A673 (cell line): ENCODE measurements around the gene SLC11A1. TPM values are rescaled to one million over a fixed set of nuclear protein-coding genes. Genes with fewer than 3 reads are reported as not detected.
A peak's percentile ranks its signal among the peaks of the same experiment; 100 is the strongest.

ENCODE experiments used
- BruUV-seq: library from RNA; stranded (reverse); fragments of 400-500 nt; replicated peaks from 2 replicates; lab custom pipeline; 2021; lab: Mats Ljungman, UMichigan
- CTCF ChIA-PET: fragments of 300-600 bp; sonication (Branson Sonifier 250); formaldehyde crosslinking; loops from one replicate; lab custom pipeline; 2022; ENCODE audit warnings: antibody characterized with exemption; lab: Charles Lee
- POLR2A ChIA-PET: fragments of 300-600 bp; sonication (Branson Sonifier 250); formaldehyde crosslinking; loops from one replicate; lab custom pipeline; 2022; ENCODE audit warnings: antibody characterized with exemption; ENCODE audit not compliant: low non-redundant PET; lab: Charles Lee
- DNase-seq: peaks from one replicate; pipeline ENCODE4 v3.0.0-alpha.2; 2015; ENCODE audit warnings: low spot score
- H3K27ac ChIP-seq: fragments of 200-600 bp; sonication (generic); 2 replicates; pipeline ENCODE4 v1.5.1; 2016; ENCODE audit warnings: mixed run types, low read depth, mild to moderate bottlenecking, mixed read lengths, antibody characterized with exemption, low read length; ENCODE audit not compliant: poor library complexity, severe bottlenecking
- H3K27me3 ChIP-seq: fragments of 200-600 bp; sonication (generic); replicated peaks from 2 replicates; pipeline ENCODE4 v1.6.1; 2017; ENCODE audit warnings: mixed run types, low read depth, mild to moderate bottlenecking, mixed read lengths, antibody characterized with exemption, low read length; ENCODE audit not compliant: insufficient read depth, poor library complexity
- H3K36me3 ChIP-seq: fragments of 200-600 bp; sonication (generic); 2 replicates; pipeline ENCODE4 v1.6.1; 2016; ENCODE audit warnings: mixed run types, mild to moderate bottlenecking, mixed read lengths, antibody characterized with exemption, low read length; ENCODE audit not compliant: insufficient read depth, poor library complexity, severe bottlenecking
- H3K4me1 ChIP-seq: fragments of 200-600 bp; sonication (generic); 2 replicates; pipeline ENCODE4 v1.6.1; 2017; ENCODE audit warnings: mixed run types, mild to moderate bottlenecking, mixed read lengths, antibody characterized with exemption, low read length; ENCODE audit not compliant: insufficient read depth, poor library complexity, severe bottlenecking
- H3K4me3 ChIP-seq: fragments of 200-600 bp; sonication (generic); 2 replicates; pipeline ENCODE4 v1.5.1; 2016; ENCODE audit warnings: low read depth, mixed run types, mild to moderate bottlenecking, mixed read lengths, low read length; ENCODE audit not compliant: poor library complexity, severe bottlenecking
- H3K9me3 ChIP-seq: fragments of 200-600 bp; sonication (generic); 2 replicates; pipeline ENCODE4 v1.6.1; 2016; ENCODE audit warnings: mixed run types, low read depth, mild to moderate bottlenecking, mixed read lengths, antibody characterized with exemption, low read length; ENCODE audit not compliant: poor library complexity, severe bottlenecking
- CTCF ChIP-seq: fragments of 300-800, 200-600 bp; sonication (generic); conservative IDR thresholded peaks from 2 replicates; pipeline ENCODE4 v1.5.1; 2017; ENCODE audit warnings: low read depth, mild to moderate bottlenecking, antibody characterized with exemption, low read length, moderate library complexity, mixed read lengths
- EZH2 ChIP-seq: fragments of 200-600 bp; sonication (generic); IDR thresholded peaks from 2 replicates; pipeline ENCODE4 v1.6.1; 2017; ENCODE audit warnings: borderline replicate concordance, low read depth, mild to moderate bottlenecking, mixed read lengths, antibody characterized with exemption, low read length; ENCODE audit not compliant: poor library complexity, severe bottlenecking
- intact Hi-C: fragments of 100-400 bp; cut with micrococcal nuclease; formaldehyde crosslinking; loops from one replicate; pipeline ENCODE4 v1.10.0; 2022; ENCODE audit not compliant: unreplicated experiment
- total RNA-seq: library from RNA; stranded (reverse); gene quantifications from 2 replicates; pipeline ENCODE4 v1.2.3, GENCODE V29; 2021

The SLC11A1 gene
- total RNA-seq, 1 experiment from 2014 or later: 0.09 TPM

GRCh38 chr2:218400167-218400929 lies 18.3 kb downstream of the SLC11A1 start:
- peaks cover 47% of the 10 kb centered on the region for H3K4me1 ChIP-seq
- H3K36me3 ChIP-seq: peaks cover 35% of the 10 kb centered on the region
- BruUV-seq: no TSS peak
- peak overlapping the region; percentile 91 for H3K27ac ChIP-seq
- H3K27me3 ChIP-seq: no peaks in the 10 kb centered on the region
- DNase-seq: peak; percentile 58
- CTCF ChIA-PET: no interaction called here
- H3K4me3 ChIP-seq: peak overlapping the region; percentile 97
- TF ChIP-seq EZH2 (no peak), CTCF (no peak)
- POLR2A ChIA-PET: interaction anchor here (0.5 to 0.6 kb wide), 3 partner anchors 61 to 622 kb away, joined by 3 to 5 read pairs (median 3); no protein-coding TSS in a partner anchor
- no peaks in the 10 kb centered on the region for H3K9me3 ChIP-seq
- intact Hi-C loops: no loop called here

GRCh38 chr2:218400930-218401881 lies 19.1 kb downstream of the SLC11A1 start:
- intact Hi-C loops: no loop called here
- TF ChIP-seq CTCF (no peak), EZH2 (no peak)
- DNase-seq: no peak
- BruUV-seq: no TSS peak
- Histone ChIP-seq H3K27ac (peak overlapping the region; percentile 91), H3K36me3 (peaks cover 35% of the 10 kb centered on the region), H3K4me1 (peaks cover 48% of the 10 kb centered on the region), H3K4me3 (peak overlapping the region; percentile 97), H3K9me3 (no peaks in the 10 kb centered on the region), H3K27me3 (no peaks in the 10 kb centered on the region)
- ChIA-PET POLR2A (interaction anchor here (0.6 kb wide), 1 partner anchor 60 kb away, joined by 5 read pairs; no protein-coding TSS in a partner anchor), CTCF (no interaction called here)

- ChIA-PET CTCF (no interaction called here), POLR2A (no interaction called here)
- Histone ChIP-seq H3K36me3 (peaks cover 35% of the 10 kb centered on the region), H3K4me1 (peaks cover 48% of the 10 kb centered on the region), H3K27me3 (no peaks in the 10 kb centered on the region), H3K27ac (peak overlapping the region; percentile 91), H3K9me3 (no peaks in the 10 kb centered on the region), H3K4me3 (peak overlapping the region; percentile 97)
- TF ChIP-seq CTCF: no peak
- TF ChIP-seq EZH2: no peak
- intact Hi-C loops: no loop called here
- no peak for DNase-seq
- no TSS peak for BruUV-seq
These were observed 19.8 kb downstream of the SLC11A1 start for GRCh38 chr2:218401890-218402289.
